Measurements from ENCODE around the gene PTCD1.

Gene PTCD1

GRCh38 chr7:99368750-99369389, 69.7 kb downstream of the PTCD1 start:
- no peak for DNase-seq
